Testis (tissue), 3 donors: ENCODE data around the gene ZNF432. TPM values are rescaled to one million over a fixed set of nuclear protein-coding genes. Genes with fewer than 3 reads are reported as not detected.
A peak's percentile ranks its signal among the peaks of the same experiment; 100 is the strongest.
"Not testable (repeated sequence)": the region's sequence is repeated elsewhere in the genome, so short reads cannot be mapped to it uniquely, and the experiment has no call there.

Experiments
- DNase-seq: peaks from one replicate; pipeline ENCODE4 v3.0.0-alpha.2; 2019
- H3K27ac ChIP-seq, 2 donors: fragments of 200-600 bp; sonication (generic); one replicate each; pipeline ENCODE4 v1.5.1; 2019
- H3K27me3 ChIP-seq: fragments of 200-600 bp; sonication (generic); one replicate; pipeline ENCODE4 v1.5.1; 2019
- H3K36me3 ChIP-seq: fragments of 200-600 bp; sonication (generic); one replicate; pipeline ENCODE4 v1.5.1; 2017; ENCODE audit warnings: low read depth; ENCODE audit errors: missing control alignments
- H3K4me1 ChIP-seq: fragments of 200-600 bp; sonication (generic); one replicate; pipeline ENCODE4 v1.5.1; 2019
- H3K4me3 ChIP-seq, 2 donors: fragments of 200-600 bp; sonication (generic); one replicate each; pipeline ENCODE4 v1.5.1; 2017 to 2019
- H3K9me3 ChIP-seq: fragments of 200-600 bp; sonication (generic); one replicate; pipeline ENCODE4 v1.5.1; 2017
- POLR2A ChIP-seq: fragments of 450-650 bp; IDR thresholded peaks from one replicate; pipeline ENCODE4 v1.6.1; 2017; ENCODE audit warnings: antibody characterized with exemption, mild to moderate bottlenecking, moderate library complexity
- WGBS, 2 donors: methylation state at CpG; one replicate each; pipeline ENCODE4 v1.1.5; 2018; 5-methylcytosine and 5-hydroxymethylcytosine counted together
- intact Hi-C: fragments of 100-400 bp; cut with DNase I; formaldehyde crosslinking; loops from one replicate; pipeline ENCODE4 v1.15.1; 2023; ENCODE audit warnings: low total_unique reads
- polyA plus RNA-seq: library from polyadenylated mRNA; stranded (reverse); fragments of 350-450 nt; fragmentation: Illumina TruSeq; extraction: RNeasy Lipid Tissue Mini Kit (QIAGEN cat#74804); gene quantifications from one replicate; pipeline ENCODE4 v1.2.3, GENCODE V29; 2014; ENCODE audit warnings: low read depth, low replicate concordance; ENCODE audit not compliant: insufficient read depth
- total RNA-seq, 2 donors: library from RNA; depleted of rRNA; stranded (reverse); fragments of >200 nt; gene quantifications; one replicate each; pipeline ENCODE4 v1.2.3, GENCODE V29; 2016
- TF ChIP-seq, protein P1 (sequence below), 3 experiments: fragments of 450-650 bp in 2 of 3; fragments of 200-600 bp in 1 of 3; sonication (generic) in 1 of 3; IDR thresholded peaks; one replicate each; pipeline ENCODE4 v1.5.1; 2016 to 2019; ENCODE audit warnings: antibody characterized with exemption in 3 of 3, mild to moderate bottlenecking in 2 of 3, moderate library complexity in 1 of 3

ZNF432 gene
- total and polyA plus RNA-seq, 3 donors from 2014 or later: 11.6 to 16.8 (median 15.7) TPM

DNA sequence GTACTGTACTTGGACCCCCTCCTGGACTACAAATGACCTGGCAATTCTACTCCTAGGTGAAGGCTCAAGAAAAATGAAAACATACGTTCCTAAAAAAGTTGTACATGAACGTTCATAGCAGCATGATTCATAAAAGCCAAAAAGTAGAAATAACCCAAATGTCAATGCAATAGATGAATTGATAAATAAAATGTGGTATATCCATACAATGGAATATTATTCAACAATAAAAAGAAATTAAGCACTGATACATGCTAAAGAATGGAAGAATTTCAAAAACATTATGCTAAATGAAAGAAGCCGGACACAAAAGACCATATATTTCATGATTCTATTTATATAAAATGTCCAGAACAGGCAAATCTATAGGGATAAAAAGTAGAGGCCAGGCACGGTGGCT lies 9.5 kb downstream of the ZNF432 start:
- Histone ChIP-seq H3K36me3 (peaks cover 5% of the 10 kb centered on the region), H3K27me3 (no peaks in the 10 kb centered on the region), H3K4me3 (no peak overlapping the region), H3K27ac (no peak overlapping the region), H3K4me1 (no peaks in the 10 kb centered on the region), H3K9me3 (no peaks in the 10 kb centered on the region)
- no peak for TF ChIP-seq POLR2A
- TF ChIP-seq, protein P1, sequence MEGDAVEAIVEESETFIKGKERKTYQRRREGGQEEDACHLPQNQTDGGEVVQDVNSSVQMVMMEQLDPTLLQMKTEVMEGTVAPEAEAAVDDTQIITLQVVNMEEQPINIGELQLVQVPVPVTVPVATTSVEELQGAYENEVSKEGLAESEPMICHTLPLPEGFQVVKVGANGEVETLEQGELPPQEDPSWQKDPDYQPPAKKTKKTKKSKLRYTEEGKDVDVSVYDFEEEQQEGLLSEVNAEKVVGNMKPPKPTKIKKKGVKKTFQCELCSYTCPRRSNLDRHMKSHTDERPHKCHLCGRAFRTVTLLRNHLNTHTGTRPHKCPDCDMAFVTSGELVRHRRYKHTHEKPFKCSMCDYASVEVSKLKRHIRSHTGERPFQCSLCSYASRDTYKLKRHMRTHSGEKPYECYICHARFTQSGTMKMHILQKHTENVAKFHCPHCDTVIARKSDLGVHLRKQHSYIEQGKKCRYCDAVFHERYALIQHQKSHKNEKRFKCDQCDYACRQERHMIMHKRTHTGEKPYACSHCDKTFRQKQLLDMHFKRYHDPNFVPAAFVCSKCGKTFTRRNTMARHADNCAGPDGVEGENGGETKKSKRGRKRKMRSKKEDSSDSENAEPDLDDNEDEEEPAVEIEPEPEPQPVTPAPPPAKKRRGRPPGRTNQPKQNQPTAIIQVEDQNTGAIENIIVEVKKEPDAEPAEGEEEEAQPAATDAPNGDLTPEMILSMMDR (IDR thresholded peaks at IDR 0.05): no peak
- WGBS, 2 donors: 94 to 99% methylated on average over 4 of the region's 4 CpGs
- intact Hi-C loops: no loop called here
- DNase-seq: no peak

GRCh38 chr19:52034051-52034728 lies 14.4 kb downstream of the ZNF432 start:
- Histone ChIP-seq H3K9me3 (no peaks in the 10 kb centered on the region), H3K4me3 (no peak overlapping the region), H3K27ac (no peak overlapping the region), H3K27me3 (no peaks in the 10 kb centered on the region), H3K36me3 (peaks cover 5% of the 10 kb centered on the region), H3K4me1 (no peaks in the 10 kb centered on the region)
- 96 to 97% methylated on average over 12 of the region's 12 CpGs for WGBS, 2 donors
- no peak for TF ChIP-seq POLR2A
- TF ChIP-seq, protein P1 (IDR thresholded peaks at IDR 0.05): no peak
- DNase-seq: no peak
- intact Hi-C loops: no loop called here

- Histone ChIP-seq H3K4me1 (peaks cover 6% of the 10 kb centered on the region), H3K4me3 (peak overlapping the region; percentile 58 to 79), H3K27ac (peak overlapping the region; percentile 81 to 92), H3K36me3 (peaks cover 5% of the 10 kb centered on the region), H3K27me3 (no peaks in the 10 kb centered on the region), H3K9me3 (no peaks in the 10 kb centered on the region)
- TF ChIP-seq, protein P1 (IDR thresholded peaks at IDR 0.05): no peak
- TF ChIP-seq POLR2A: no peak
- 14 to 16% methylated on average over 5 of the region's 5 CpGs for WGBS, 2 donors
- no peak for DNase-seq
- intact Hi-C loops: no loop called here
Measured at GRCh38 chr19:52028780-52029123, 19.9 kb downstream of the ZNF432 start.

- WGBS, 2 donors: 0 to 1% methylated on average over 32 to 51 of the region's 53 CpGs
- peaks cover 5% of the 10 kb centered on the region for H3K36me3 ChIP-seq
- no peak for TF ChIP-seq POLR2A
- TF ChIP-seq, protein P1 (IDR thresholded peaks at IDR 0.05): no peak
- peaks cover 6% of the 10 kb centered on the region for H3K4me1 ChIP-seq
- peak; percentile 94 for DNase-seq
- no peaks in the 10 kb centered on the region for H3K9me3 ChIP-seq
- H3K27ac ChIP-seq: peak within 1 kb of the TSS; percentile 81 to 92
- H3K4me3 ChIP-seq: peak within 1 kb of the TSS; percentile 58 to 79
- intact Hi-C loops: no loop called here
- no peaks in the 10 kb centered on the region for H3K27me3 ChIP-seq
Measured at GRCh38 chr19:52028027-52028779, 20.4 kb downstream of the ZNF432 start, which contains the start of gene ZNF614. Gene ZNF614, minus strand, starts transcription at chr19:52028379. Its CDS starts 2,634 bp downstream, at chr19:52025745.

DNA sequence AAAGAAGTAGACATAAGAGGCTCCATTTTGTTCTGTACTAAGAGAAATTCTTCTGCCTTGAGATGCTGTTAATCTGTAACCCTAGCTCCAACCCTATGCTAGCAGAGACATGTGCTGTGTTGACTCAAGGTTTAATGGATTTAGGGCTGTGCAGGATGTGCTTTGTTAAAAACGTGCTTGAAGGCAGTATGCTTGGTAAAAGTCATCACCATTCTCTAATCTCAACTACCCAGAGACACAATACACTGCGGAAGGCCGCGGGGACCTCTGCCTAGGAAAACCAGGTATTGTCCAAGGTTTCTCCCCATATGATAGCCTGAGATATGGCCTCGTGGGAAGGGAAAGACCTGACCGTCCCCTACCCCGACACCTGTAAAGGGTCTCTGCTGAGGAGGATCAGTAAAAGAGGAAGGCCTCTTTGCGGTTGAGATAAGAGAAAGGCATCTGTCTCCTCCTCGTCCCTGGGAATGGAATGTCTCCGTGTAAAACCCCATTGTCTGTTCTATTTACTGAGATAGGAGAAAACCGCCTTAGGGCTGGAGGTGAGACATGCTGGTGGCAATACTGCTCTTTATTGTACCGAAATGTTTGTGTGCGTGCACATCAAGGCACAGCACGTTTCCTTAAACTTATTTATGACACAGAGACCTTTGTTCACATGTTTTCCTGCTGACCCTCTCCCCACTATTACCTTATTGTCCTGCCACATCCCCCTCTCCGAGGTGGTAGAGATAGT lies 22.2 kb downstream of the ZNF432 start:
- H3K4me3 ChIP-seq, H3K27me3 ChIP-seq, H3K36me3 ChIP-seq, H3K4me1 ChIP-seq, DNase-seq, H3K27ac ChIP-seq, intact Hi-C loops, H3K9me3 ChIP-seq: not testable (repeated sequence)
- WGBS, 2 donors: 79 to 84% methylated on average over 15 of the region's 15 CpGs

GRCh38 chr19:52024478-52024877 lies 24.2 kb downstream of the ZNF432 start:
- H3K36me3 ChIP-seq, intact Hi-C loops, H3K27ac ChIP-seq, H3K4me1 ChIP-seq, H3K4me3 ChIP-seq, H3K9me3 ChIP-seq, DNase-seq, H3K27me3 ChIP-seq: not testable (repeated sequence)
- WGBS, 2 donors: 94 to 97% methylated on average over 4 of the region's 4 CpGs
